HepG2 (cell line): ENCODE data around the gene USP15.

Experiments used
- ZNF746 ChIP-seq: sonication (generic); formaldehyde crosslinking; IDR thresholded peaks from 2 replicates; pipeline ENCODE4 v1.8.0; 2022; ENCODE audit warnings: mild to moderate bottlenecking, missing genetic modification reagents
- TF ChIP-seq, protein P1 (sequence below): sonication (generic); formaldehyde crosslinking; IDR thresholded peaks from 2 replicates; pipeline ENCODE4 v1.5.0; 2020; ENCODE audit warnings: mild to moderate bottlenecking, missing genetic modification reagents, moderate library complexity

GRCh38 chr12:62396750-62397149, 136.5 kb downstream of the USP15 start:
- TF ChIP-seq, protein P1, sequence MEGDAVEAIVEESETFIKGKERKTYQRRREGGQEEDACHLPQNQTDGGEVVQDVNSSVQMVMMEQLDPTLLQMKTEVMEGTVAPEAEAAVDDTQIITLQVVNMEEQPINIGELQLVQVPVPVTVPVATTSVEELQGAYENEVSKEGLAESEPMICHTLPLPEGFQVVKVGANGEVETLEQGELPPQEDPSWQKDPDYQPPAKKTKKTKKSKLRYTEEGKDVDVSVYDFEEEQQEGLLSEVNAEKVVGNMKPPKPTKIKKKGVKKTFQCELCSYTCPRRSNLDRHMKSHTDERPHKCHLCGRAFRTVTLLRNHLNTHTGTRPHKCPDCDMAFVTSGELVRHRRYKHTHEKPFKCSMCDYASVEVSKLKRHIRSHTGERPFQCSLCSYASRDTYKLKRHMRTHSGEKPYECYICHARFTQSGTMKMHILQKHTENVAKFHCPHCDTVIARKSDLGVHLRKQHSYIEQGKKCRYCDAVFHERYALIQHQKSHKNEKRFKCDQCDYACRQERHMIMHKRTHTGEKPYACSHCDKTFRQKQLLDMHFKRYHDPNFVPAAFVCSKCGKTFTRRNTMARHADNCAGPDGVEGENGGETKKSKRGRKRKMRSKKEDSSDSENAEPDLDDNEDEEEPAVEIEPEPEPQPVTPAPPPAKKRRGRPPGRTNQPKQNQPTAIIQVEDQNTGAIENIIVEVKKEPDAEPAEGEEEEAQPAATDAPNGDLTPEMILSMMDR (CRISPR knock-in tag), result no peak
- no peak for TF ChIP-seq ZNF746 (CRISPR knock-in tag)
